Suprapubic skin (tissue), 4 donors: ENCODE results near the gene DCLRE1B. TPM values are rescaled to one million over a fixed set of nuclear protein-coding genes. Genes with fewer than 3 reads are reported as not detected.

ENCODE experiments used
- DNase-seq, 2 donors: peaks; one replicate each; pipeline ENCODE4 v3.0.0-alpha.2; 2019; ENCODE audit warnings: low spot score in 2 of 2
- H3K27ac ChIP-seq: fragments of 200-600 bp; sonication (generic); one replicate; pipeline ENCODE4 v1.5.1; 2019
- H3K27me3 ChIP-seq: fragments of 200-600 bp; sonication (generic); one replicate; pipeline ENCODE4 v1.5.1; 2019
- H3K36me3 ChIP-seq: fragments of 200-600 bp; sonication (generic); one replicate; pipeline ENCODE4 v1.5.1; 2019
- H3K4me1 ChIP-seq: fragments of 200-600 bp; sonication (generic); one replicate; pipeline ENCODE4 v1.5.1; 2019
- H3K4me3 ChIP-seq: fragments of 200-600 bp; sonication (generic); one replicate; pipeline ENCODE4 v1.5.1; 2019; ENCODE audit warnings: mild to moderate bottlenecking
- H3K9me3 ChIP-seq: fragments of 200-600 bp; sonication (generic); one replicate; pipeline ENCODE4 v1.5.1; 2019
- EP300 ChIP-seq: sonication (generic); formaldehyde crosslinking; IDR thresholded peaks from one replicate; pipeline ENCODE4 v1.6.1; 2017; ENCODE audit warnings: antibody characterized with exemption
- POLR2A ChIP-seq, 2 donors: fragments of 450-650 bp; IDR thresholded peaks; one replicate each; pipeline ENCODE4 v1.6.1; 2017; ENCODE audit warnings: antibody characterized with exemption in 2 of 2, mild to moderate bottlenecking in 2 of 2, moderate library complexity in 2 of 2
- POLR2AphosphoS5 ChIP-seq, 3 donors: sonication (generic); formaldehyde crosslinking; IDR thresholded peaks; one replicate each; pipeline ENCODE4 v1.6.1; 2017; ENCODE audit warnings: antibody characterized with exemption in 3 of 3
- WGBS: methylation state at CpG from one replicate; pipeline ENCODE4 v1.1.5; 2018; 5-methylcytosine and 5-hydroxymethylcytosine counted together
- total RNA-seq, 4 donors: library from RNA; depleted of rRNA; stranded (reverse); fragments of >200 nt; gene quantifications; one replicate each; pipeline ENCODE4 v1.1.0, GENCODE V29; 2016
- TF ChIP-seq, protein P1 (sequence below), 2 donors: fragments of 200-600 bp in 1 of 2; fragments of 450-650 bp in 1 of 2; sonication (generic) in 1 of 2; IDR thresholded peaks; one replicate each; pipeline ENCODE4 v1.5.1; 2016 to 2019; ENCODE audit warnings: antibody characterized with exemption in 2 of 2, mild to moderate bottlenecking in 1 of 2, moderate library complexity in 1 of 2

The DCLRE1B gene
- total RNA-seq, 4 donors from 2014 or later: 4.3 to 8.9 (median 6.3) TPM

DNA sequence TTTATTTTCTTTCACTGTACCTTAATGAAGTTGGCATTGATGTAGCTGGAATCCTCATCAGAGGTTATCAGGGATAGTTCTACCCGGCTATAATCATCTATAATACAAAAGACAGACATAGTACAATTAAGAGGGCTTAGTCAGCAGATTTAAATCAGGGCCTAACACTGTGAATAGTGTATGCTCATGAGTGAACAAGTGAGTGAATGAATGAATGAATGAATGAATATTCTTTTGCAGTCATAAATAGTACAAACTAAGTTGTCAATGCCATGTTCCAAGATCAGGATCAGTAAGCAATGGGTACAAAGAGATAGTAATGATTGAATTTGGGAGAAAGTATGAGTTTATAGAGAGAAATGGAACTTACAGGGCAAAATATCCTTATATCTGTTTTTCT lies 46.1 kb upstream of the DCLRE1B start:
- no peaks in the 10 kb centered on the region for H3K36me3 ChIP-seq
- H3K27me3 ChIP-seq: no peaks in the 10 kb centered on the region
- no peaks in the 10 kb centered on the region for H3K9me3 ChIP-seq
- peaks cover 3% of the 10 kb centered on the region for H3K4me1 ChIP-seq
- no peak overlapping the region for H3K27ac ChIP-seq
- TF ChIP-seq, protein P1, sequence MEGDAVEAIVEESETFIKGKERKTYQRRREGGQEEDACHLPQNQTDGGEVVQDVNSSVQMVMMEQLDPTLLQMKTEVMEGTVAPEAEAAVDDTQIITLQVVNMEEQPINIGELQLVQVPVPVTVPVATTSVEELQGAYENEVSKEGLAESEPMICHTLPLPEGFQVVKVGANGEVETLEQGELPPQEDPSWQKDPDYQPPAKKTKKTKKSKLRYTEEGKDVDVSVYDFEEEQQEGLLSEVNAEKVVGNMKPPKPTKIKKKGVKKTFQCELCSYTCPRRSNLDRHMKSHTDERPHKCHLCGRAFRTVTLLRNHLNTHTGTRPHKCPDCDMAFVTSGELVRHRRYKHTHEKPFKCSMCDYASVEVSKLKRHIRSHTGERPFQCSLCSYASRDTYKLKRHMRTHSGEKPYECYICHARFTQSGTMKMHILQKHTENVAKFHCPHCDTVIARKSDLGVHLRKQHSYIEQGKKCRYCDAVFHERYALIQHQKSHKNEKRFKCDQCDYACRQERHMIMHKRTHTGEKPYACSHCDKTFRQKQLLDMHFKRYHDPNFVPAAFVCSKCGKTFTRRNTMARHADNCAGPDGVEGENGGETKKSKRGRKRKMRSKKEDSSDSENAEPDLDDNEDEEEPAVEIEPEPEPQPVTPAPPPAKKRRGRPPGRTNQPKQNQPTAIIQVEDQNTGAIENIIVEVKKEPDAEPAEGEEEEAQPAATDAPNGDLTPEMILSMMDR (IDR thresholded peaks at IDR 0.05): no peak
- no peak for TF ChIP-seq EP300
- TF ChIP-seq POLR2AphosphoS5 (IDR thresholded peaks at IDR 0.05): no peak
- TF ChIP-seq POLR2A (IDR thresholded peaks at IDR 0.05): no peak
- WGBS: 54% methylated on average over 1 of the region's 1 CpG
- DNase-seq: no peak
- no peak overlapping the region for H3K4me3 ChIP-seq

DNA sequence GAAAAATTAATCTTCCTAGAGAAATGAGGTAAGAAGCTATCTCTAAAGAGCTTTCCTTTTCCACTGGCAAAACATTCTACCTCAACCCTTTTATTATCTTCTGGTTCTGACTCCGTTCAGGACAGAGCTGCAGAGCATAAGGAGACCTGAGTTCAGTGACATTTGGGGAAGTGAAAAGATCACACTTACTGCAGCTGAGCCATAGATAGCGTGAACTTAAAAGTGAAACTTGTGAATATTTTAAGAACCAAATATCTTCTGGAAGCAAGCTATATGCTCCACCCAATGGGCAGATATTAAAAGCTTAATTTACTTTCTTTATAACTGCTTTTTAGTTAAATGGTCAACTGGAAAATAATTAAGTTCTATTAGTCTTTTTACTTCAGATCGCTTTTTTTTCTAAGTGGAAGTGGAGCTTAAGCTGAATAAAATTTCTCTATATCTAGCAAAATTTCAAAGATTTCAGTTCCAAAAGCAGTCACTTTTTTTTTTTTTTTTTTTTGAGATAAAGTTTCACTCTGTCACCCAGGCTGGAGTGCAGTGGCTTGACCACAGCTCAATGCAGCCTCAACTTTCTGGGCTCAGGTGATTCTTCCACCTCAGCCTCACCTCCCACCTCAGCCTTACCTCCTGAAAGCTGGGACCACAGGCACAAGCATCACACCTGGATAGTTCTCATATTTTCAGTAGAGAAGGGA lies 45.5 kb upstream of the DCLRE1B start:
- TF ChIP-seq POLR2AphosphoS5 (IDR thresholded peaks at IDR 0.05) (no peak), EP300 (no peak), POLR2A (IDR thresholded peaks at IDR 0.05) (no peak)
- TF ChIP-seq, protein P1 (IDR thresholded peaks at IDR 0.05): no peak
- no peaks in the 10 kb centered on the region for H3K27me3 ChIP-seq
- H3K27ac ChIP-seq: no peak overlapping the region
- H3K4me1 ChIP-seq: peaks cover 3% of the 10 kb centered on the region
- WGBS: 46% methylated on average over 3 of the region's 3 CpGs
- no peak overlapping the region for H3K4me3 ChIP-seq
- no peak for DNase-seq
- H3K9me3 ChIP-seq: no peaks in the 10 kb centered on the region
- H3K36me3 ChIP-seq: no peaks in the 10 kb centered on the region

DNA sequence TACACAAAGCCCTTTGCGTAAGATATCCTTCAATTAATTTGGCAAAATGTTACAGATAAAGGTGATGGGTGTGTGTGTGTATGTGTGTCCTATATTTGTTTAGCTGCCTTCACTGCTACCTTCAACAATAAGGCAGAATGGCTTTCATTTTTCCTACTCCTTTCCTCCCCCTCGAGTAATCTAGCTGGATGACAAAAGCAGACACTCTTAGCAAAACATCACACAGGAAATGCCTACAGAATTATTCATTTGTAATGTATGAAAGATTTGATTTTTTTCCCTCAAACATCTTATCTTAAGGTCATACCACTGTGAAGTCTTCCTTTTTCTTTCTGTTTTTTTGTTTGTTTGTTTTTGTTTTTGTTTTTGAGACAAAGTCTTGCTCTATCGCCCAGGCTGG lies 44.2 kb upstream of the DCLRE1B start:
- no peaks in the 10 kb centered on the region for H3K9me3 ChIP-seq
- peaks cover 3% of the 10 kb centered on the region for H3K4me1 ChIP-seq
- H3K27ac ChIP-seq: no peak overlapping the region
- TF ChIP-seq POLR2A (IDR thresholded peaks at IDR 0.05): no peak
- no peak for TF ChIP-seq EP300
- TF ChIP-seq, protein P1 (IDR thresholded peaks at IDR 0.05): no peak
- TF ChIP-seq POLR2AphosphoS5 (IDR thresholded peaks at IDR 0.05): no peak
- H3K36me3 ChIP-seq: no peaks in the 10 kb centered on the region
- 68% methylated on average over 3 of the region's 3 CpGs for WGBS
- H3K4me3 ChIP-seq: no peak overlapping the region
- no peaks in the 10 kb centered on the region for H3K27me3 ChIP-seq
- DNase-seq: no peak

DNA sequence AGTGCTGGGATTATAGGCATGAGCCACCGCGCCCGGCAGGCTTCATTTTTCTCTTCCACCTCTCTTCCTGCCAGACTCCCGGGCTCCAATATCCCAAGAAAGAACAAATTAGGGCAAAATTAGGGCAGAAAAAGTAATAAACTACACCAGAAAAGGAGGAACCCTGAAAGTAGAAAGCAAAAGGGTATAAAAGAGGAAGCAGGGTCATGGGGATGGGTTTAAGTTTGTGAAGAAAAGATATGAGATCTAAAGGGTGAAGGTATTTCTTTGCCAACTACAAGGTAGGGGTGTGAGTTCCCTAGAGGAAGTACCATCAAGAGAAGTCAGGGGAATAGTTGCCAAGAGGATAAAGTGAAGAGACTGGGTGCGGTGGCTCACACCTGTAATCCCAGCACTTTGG lies 43.5 kb upstream of the DCLRE1B start:
- H3K9me3 ChIP-seq: no peaks in the 10 kb centered on the region
- no peak overlapping the region for H3K4me3 ChIP-seq
- 87% methylated on average over 5 of the region's 5 CpGs for WGBS
- H3K36me3 ChIP-seq: no peaks in the 10 kb centered on the region
- H3K27me3 ChIP-seq: no peaks in the 10 kb centered on the region
- H3K27ac ChIP-seq: no peak overlapping the region
- no peak for DNase-seq
- peaks cover 3% of the 10 kb centered on the region for H3K4me1 ChIP-seq
- TF ChIP-seq EP300: no peak
- TF ChIP-seq POLR2AphosphoS5 (IDR thresholded peaks at IDR 0.05): no peak
- TF ChIP-seq, protein P1 (IDR thresholded peaks at IDR 0.05): no peak
- no peak for TF ChIP-seq POLR2A (IDR thresholded peaks at IDR 0.05)

DNA sequence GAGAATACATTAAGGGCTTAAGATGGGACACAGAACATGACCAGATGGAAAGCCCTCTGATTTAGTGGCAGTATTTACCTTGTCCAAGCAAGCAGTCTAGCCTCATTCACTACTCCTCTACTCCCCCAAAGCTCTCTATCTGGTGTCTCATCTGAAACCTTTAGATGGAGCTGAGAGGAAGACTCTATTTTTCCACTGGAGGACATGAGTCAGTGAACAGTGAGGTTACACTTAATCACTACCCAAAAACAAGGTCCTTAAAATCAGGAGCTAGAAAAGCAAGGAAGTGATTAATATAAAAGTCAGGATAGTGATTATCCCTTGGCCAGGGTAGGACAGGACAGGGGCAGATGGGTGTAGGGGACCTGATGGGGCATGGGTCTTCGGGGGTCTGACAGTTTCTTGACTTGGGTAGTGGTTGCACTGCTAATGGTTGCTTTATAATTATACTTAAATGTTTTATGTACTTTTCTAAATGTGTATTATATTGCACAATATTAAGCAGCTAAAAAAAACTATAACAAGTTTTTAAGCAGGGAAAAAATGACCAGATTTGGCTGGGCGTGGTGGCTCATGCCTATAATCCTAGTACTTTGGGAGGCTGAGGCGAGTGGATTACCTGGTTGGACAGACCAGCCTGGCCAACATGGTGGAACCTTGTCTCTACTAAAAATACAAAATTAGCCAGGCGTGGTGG lies 36.6 kb upstream of the DCLRE1B start:
- H3K36me3 ChIP-seq: no peaks in the 10 kb centered on the region
- H3K27ac ChIP-seq: no peak overlapping the region
- H3K4me1 ChIP-seq: peaks cover 12% of the 10 kb centered on the region
- no peak overlapping the region for H3K4me3 ChIP-seq
- DNase-seq: no peak
- TF ChIP-seq EP300 (no peak), POLR2A (IDR thresholded peaks at IDR 0.05) (no peak), POLR2AphosphoS5 (IDR thresholded peaks at IDR 0.05) (no peak)
- TF ChIP-seq, protein P1 (IDR thresholded peaks at IDR 0.05): no peak
- no peaks in the 10 kb centered on the region for H3K27me3 ChIP-seq
- 90% methylated on average over 4 of the region's 4 CpGs for whole genome bisulfite sequencing
- no peaks in the 10 kb centered on the region for H3K9me3 ChIP-seq
